K562 (cell line): ENCODE measurements around the gene SMIM12. TPM values are rescaled to one million over a fixed set of nuclear protein-coding genes. Genes with fewer than 3 reads are reported as not detected.
A peak's percentile ranks its signal among the peaks of the same experiment; 100 is the strongest.

Experiments
- ATAC-seq: fragments of 200-7000 bp; cut with Tn5 transposase; 3 replicates; pipeline ENCODE4 v1.9.1; 2020; ENCODE audit warnings: moderate library complexity
- BruUV-seq: library from RNA; stranded (reverse); fragments of 400-500 nt; replicated peaks from 2 replicates; lab custom pipeline; 2021; lab: Mats Ljungman, UMichigan
- CTCF ChIA-PET: fragments of 300-600 bp; formaldehyde crosslinking; extraction: SDS; loops from one replicate; lab custom pipeline; 2021; ENCODE audit warnings: low intra/inter-chr PET ratio; lab: Yijun Ruan, JAX
- POLR2A ChIA-PET: fragments of 300-600, 350-650 bp; sonication (Branson Sonifier 250); formaldehyde crosslinking; extraction: SDS; loops from one replicate; lab custom pipeline; 2021; ENCODE audit warnings: antibody characterized with exemption, inconsistent platforms; lab: Yijun Ruan, JAX
- DNase-seq, 4 experiments: peaks; one replicate each; pipeline versions ENCODE4 v3.0.0 to v3.0.0-alpha.2; 2011 to 2018; ENCODE audit warnings: low spot score in 3 of 4, mixed read lengths in 3 of 4; ENCODE audit errors: extremely low read depth in 1 of 4
- FAIRE-seq: peaks from 2 replicates; lab custom pipeline; 2011; peaks lifted over from hg19 to GRCh38; lab: Jason Lieb, UNC
- H2AFZ ChIP-seq: 2 replicates; pipeline ENCODE4 v1.6.0; 2011; ENCODE audit warnings: low read depth, low read length, control low read depth, inconsistent platforms
- H3K27ac ChIP-seq: fragments of 200-600 bp; 3 replicates; pipeline ENCODE4 v1.8.0; 2011; ENCODE audit warnings: low read depth, mild to moderate bottlenecking, control low read depth, inconsistent platforms, low read length, moderate library complexity, mixed read lengths; ENCODE audit errors: extremely low read depth
- H3K27me3 ChIP-seq, 2 experiments: fragments of 300-600 bp in 1 of 2; 2 replicates in 1 of 2; 3 replicates in 1 of 2; pipeline versions ENCODE4 v1.6.0 to v1.8.0; 2011; ENCODE audit warnings: inconsistent platforms in 2 of 2, low read length in 2 of 2, mild to moderate bottlenecking in 1 of 2, mixed read lengths in 1 of 2, moderate library complexity in 1 of 2; ENCODE audit not compliant: control insufficient read depth in 2 of 2, insufficient read depth in 2 of 2
- H3K36me3 ChIP-seq: fragments of 300-600 bp; 3 replicates; pipeline ENCODE4 v1.8.0; 2011; ENCODE audit warnings: mild to moderate bottlenecking, low read length, inconsistent platforms; ENCODE audit not compliant: control insufficient read depth, insufficient read depth
- H3K4me1 ChIP-seq, 2 experiments: fragments of 200-600 bp in 1 of 2; replicated peaks in 1 of 2; 2 replicates in 1 of 2; 3 replicates in 1 of 2; pipeline versions ENCODE4 v1.5.1 to v1.8.0; 2011; ENCODE audit warnings: inconsistent platforms in 2 of 2, low read length in 2 of 2, mild to moderate bottlenecking in 1 of 2, mixed read lengths in 1 of 2, moderate library complexity in 1 of 2; ENCODE audit not compliant: control insufficient read depth in 2 of 2, insufficient read depth in 2 of 2
- H3K4me2 ChIP-seq: 2 replicates; pipeline ENCODE4 v1.6.1; 2011; ENCODE audit warnings: low read length, control low read depth, inconsistent platforms, mixed read lengths; ENCODE audit not compliant: insufficient read depth
- H3K4me3 ChIP-seq: fragments of 200-600 bp; sonication (generic), shearing (Covaris generic); 2 replicates; pipeline ENCODE4 v1.5.1; 2016; ENCODE audit warnings: control low read depth, inconsistent platforms
- H3K79me2 ChIP-seq: fragments of 200-600 bp; 3 replicates; pipeline ENCODE4 v1.8.0; 2011; ENCODE audit warnings: low read length, inconsistent platforms; ENCODE audit not compliant: control insufficient read depth, insufficient read depth
- H3K9ac ChIP-seq, 2 experiments: 2 replicates each; pipeline versions ENCODE4 v1.6.0 to v1.6.1; 2011; ENCODE audit warnings: low read depth in 2 of 2, low read length in 2 of 2, control low read depth in 1 of 2, inconsistent platforms in 1 of 2, mild to moderate bottlenecking in 1 of 2, mixed read lengths in 1 of 2; ENCODE audit not compliant: insufficient read depth in 1 of 2
- H3K9me1 ChIP-seq: one replicate; pipeline ENCODE4 v1.6.0; 2011; ENCODE audit warnings: inconsistent platforms, mild to moderate bottlenecking, low read length, moderate library complexity; ENCODE audit not compliant: control insufficient read depth, insufficient read depth
- H3K9me3 ChIP-seq: replicated peaks from 2 replicates; pipeline ENCODE4 v1.5.1; 2011; ENCODE audit warnings: low read depth, low read length, inconsistent platforms; ENCODE audit not compliant: control insufficient read depth, insufficient read depth
- H4K20me1 ChIP-seq: replicated peaks from 2 replicates; pipeline ENCODE4 v1.6.1; 2011; ENCODE audit warnings: low read length, inconsistent platforms, mixed read lengths; ENCODE audit not compliant: control insufficient read depth, insufficient read depth
- BHLHE40 ChIP-seq: IDR thresholded peaks from 2 replicates; pipeline ENCODE4 v1.6.1; 2011; ENCODE audit warnings: low read length, improper control_type of control experiment
- CBFB ChIP-seq: sonication (generic); formaldehyde crosslinking; IDR thresholded peaks from 2 replicates; pipeline ENCODE4 v1.4.0; 2020; ENCODE audit warnings: mild to moderate bottlenecking, missing genetic modification reagents
- CHD2 ChIP-seq: IDR thresholded peaks from 2 replicates; pipeline ENCODE4 v1.6.1; 2011; ENCODE audit warnings: low read depth, low read length
- CXXC5 ChIP-seq: fragments of 250-450 bp; sonication (Bioruptor Pico); IDR thresholded peaks from 2 replicates; pipeline ENCODE4 v1.8.0; 2022; ENCODE audit warnings: inconsistent platforms, mild to moderate bottlenecking, moderate library complexity
- DACH1 ChIP-seq: fragments of 450-650 bp; IDR thresholded peaks from 2 replicates; pipeline ENCODE4 v1.6.1; 2018; ENCODE audit not compliant: partially characterized antibody
- EGR1 ChIP-seq: fragments of 450-650 bp; conservative IDR thresholded peaks from 2 replicates; pipeline ENCODE4 v1.6.1; 2017; ENCODE audit warnings: mild to moderate bottlenecking
- LEF1 ChIP-seq: fragments of 450-650 bp; IDR thresholded peaks from 2 replicates; pipeline ENCODE4 v1.6.1; 2016; ENCODE audit warnings: mild to moderate bottlenecking
- NFIX ChIP-seq: fragments of 250-450 bp; sonication (Bioruptor Pico); IDR thresholded peaks from 2 replicates; pipeline ENCODE4 v1.4.0; 2020; ENCODE audit warnings: low read depth, mild to moderate bottlenecking, moderate library complexity
- SMAD1 ChIP-seq: fragments of 150-350 bp; IDR thresholded peaks from 2 replicates; pipeline ENCODE4 v1.6.1; 2014; ENCODE audit warnings: low read length, low read depth; ENCODE audit not compliant: partially characterized antibody
- SNIP1 ChIP-seq: fragments of 450-650 bp; IDR thresholded peaks from 2 replicates; pipeline ENCODE4 v1.7.1; 2017; ENCODE audit warnings: low read depth, mild to moderate bottlenecking
- TCF7 ChIP-seq: sonication (generic); IDR thresholded peaks from 2 replicates; pipeline ENCODE4 v1.6.1; 2016; ENCODE audit warnings: antibody characterized with exemption, borderline replicate concordance
- ZNF277 ChIP-seq: fragments of 250-450 bp; sonication (Bioruptor Pico); IDR thresholded peaks from 2 replicates; pipeline ENCODE4 v1.8.0; 2022; ENCODE audit warnings: inconsistent platforms, mild to moderate bottlenecking, moderate library complexity, borderline replicate concordance
- ZNF76 ChIP-seq: fragments of 250-450 bp; sonication (Bioruptor Pico); IDR thresholded peaks from 2 replicates; pipeline ENCODE4 v1.4.0; 2020; ENCODE audit warnings: mild to moderate bottlenecking, moderate library complexity, borderline replicate concordance
- WGBS: fragments of 100-300 bp; shearing (Covaris generic); methylation state at CpG from one replicate; pipeline ENCODE4 v1.1.6; 2016; ENCODE audit warnings: low coverage, mixed read lengths; ENCODE audit not compliant: insufficient coverage; ENCODE audit errors: missing lambda C conversion rate; 5-methylcytosine and 5-hydroxymethylcytosine counted together
- in situ Hi-C: fragments of 300-500 bp; cut with MboI; formaldehyde crosslinking; loops from 4 replicates; pipeline ENCODE4 v1.15.0; 2018; ENCODE audit warnings: inconsistent platforms, mixed read lengths
- intact Hi-C: fragments of 100-400 bp; cut with micrococcal nuclease; formaldehyde crosslinking; loops from 2 replicates; pipeline ENCODE4 v1.14.2; 2022
- polyA plus RNA-seq, 8 experiments: library from polyadenylated mRNA; depleted of rRNA in 4 of 8; stranded (reverse) in 5 of 8; unstranded in 3 of 8; fragments of >200 nt; fragmentation: Nextera tagmentation in 2 of 8; fragmentation: Illumina TruSeq in 1 of 8; extraction: Ambion mirVana in 2 of 8; extraction: Trizol in 1 of 8; gene quantifications; 2 replicates each; pipeline versions ENCODE4 v1.2.1 to v1.2.3, GENCODE V29; 2011 to 2014; ENCODE audit warnings: inconsistent platforms in 1 of 8, missing spikeins in 1 of 8
- total RNA-seq, 7 experiments: library from RNA; depleted of rRNA in 6 of 7; stranded (reverse); fragments of >200 nt in 6 of 7; fragmentation: Illumina TruSeq in 2 of 7; extraction: Trizol in 2 of 7; gene quantifications; 2 replicates each; pipeline versions ENCODE4 v1.2.1 to v1.2.3, GENCODE V29; 2011 to 2021; ENCODE audit warnings: low replicate concordance in 1 of 7

The SMIM12 gene
- total and polyA plus RNA-seq, 9 of the 15 experiments (the other 6 are each of a cell fraction or from before 2014, with no cell fraction given) = 51.7 to 112 (median 63.9) TPM

GRCh38 chr1:34900775-34901502 is 41.4 kb upstream of the SMIM12 start:
- H3K9me1 ChIP-seq = no peaks in the 10 kb centered on the region
- POLR2A ChIA-PET = interaction anchor here (0.6 to 0.7 kb wide), 3 partner anchors 13 to 668 kb away, joined by 3 to 4 read pairs (median 4); no protein-coding TSS in a partner anchor
- BruUV-seq = no TSS peak
- in situ Hi-C loops = no loop called here
- H3K79me2 ChIP-seq = no peaks in the 10 kb centered on the region
- H3K27ac ChIP-seq = no peak overlapping the region
- ATAC-seq = no peak
- no peak overlapping the region for H3K4me2 ChIP-seq
- H2AFZ ChIP-seq = no peak overlapping the region
- intact Hi-C loops = no loop called here
- TF ChIP-seq EGR1 = peak; percentile 39; the same call in 1 of the 2 replicates
- no peak for TF ChIP-seq NFIX
- TF ChIP-seq, all 486 proteins: peak for 1
- CTCF ChIA-PET = no interaction called here
- Histone ChIP-seq H3K4me3 (no peak overlapping the region), H3K9me3 (no peaks in the 10 kb centered on the region), H3K36me3 (no peaks in the 10 kb centered on the region), H3K4me1 (peaks cover 0 to 11% of the 10 kb centered on the region in 2 experiments; a peak in 1 of 5 replicates), H3K27me3 (peaks cover 47 to 54% of the 10 kb centered on the region in 2 experiments), H4K20me1 (peaks cover 3% of the 10 kb centered on the region; the same call in 1 of the 2 replicates), H3K9ac (no peak overlapping the region)
- under 1% methylated on average over 12 of the region's 13 CpGs for WGBS
- FAIRE-seq (no peak), DNase-seq (no peak)

GRCh38 chr1:34899906-34900305 is 40.4 kb upstream of the SMIM12 start:
- Histone ChIP-seq H3K9me1 (no peaks in the 10 kb centered on the region), H3K27ac (no peak overlapping the region), H2AFZ (no peak overlapping the region), H3K36me3 (no peaks in the 10 kb centered on the region), H4K20me1 (peaks cover 3% of the 10 kb centered on the region; the same call in 1 of the 2 replicates), H3K79me2 (no peaks in the 10 kb centered on the region)
- in situ Hi-C loops = no loop called here
- no TSS peak for BruUV-seq
- DNase-seq (no peak), FAIRE-seq (no peak)
- TF ChIP-seq LEF1 (no peak), SMAD1 (no peak), CXXC5 (CRISPR knock-in tag) (no peak), CBFB (no peak), ZNF277 (no peak), CHD2 (no peak), ZNF76 (CRISPR knock-in tag) (no peak), SNIP1 (no peak), DACH1 (no peak), BHLHE40 (no peak), TCF7 (no peak)
- TF ChIP-seq, all 486 proteins: peak for 0
- Histone ChIP-seq H3K4me3 (no peak overlapping the region), H3K9ac (no peak overlapping the region), H3K9me3 (no peaks in the 10 kb centered on the region), H3K4me1 (peaks cover 0 to 7% of the 10 kb centered on the region in 2 experiments; a peak in 1 of 5 replicates), H3K27me3 (peaks cover 47 to 50% of the 10 kb centered on the region in 2 experiments), H3K4me2 (no peak overlapping the region)
- no peak for ATAC-seq
- CTCF ChIA-PET = no interaction called here
- POLR2A ChIA-PET = interaction anchor here (0.5 to 1.8 kb wide), 3 partner anchors 11 to 19 kb away, joined by 3 to 4 read pairs (median 4); no protein-coding TSS in a partner anchor
- intact Hi-C loops = no loop called here
- 4% methylated on average over 16 of the region's 16 CpGs for WGBS
